ENCODE data around the gene NFAT5. TPM values are rescaled to one million over a fixed set of nuclear protein-coding genes. Genes with fewer than 3 reads are reported as not detected.
A peak's percentile ranks its signal among the peaks of the same experiment; 100 is the strongest.

Gene NFAT5
- total and polyA plus RNA-seq, 2 donors (not counting 3 experiments of a cell fraction or from before 2014, with no cell fraction given) = 17.2 to 49.5 TPM

DNA sequence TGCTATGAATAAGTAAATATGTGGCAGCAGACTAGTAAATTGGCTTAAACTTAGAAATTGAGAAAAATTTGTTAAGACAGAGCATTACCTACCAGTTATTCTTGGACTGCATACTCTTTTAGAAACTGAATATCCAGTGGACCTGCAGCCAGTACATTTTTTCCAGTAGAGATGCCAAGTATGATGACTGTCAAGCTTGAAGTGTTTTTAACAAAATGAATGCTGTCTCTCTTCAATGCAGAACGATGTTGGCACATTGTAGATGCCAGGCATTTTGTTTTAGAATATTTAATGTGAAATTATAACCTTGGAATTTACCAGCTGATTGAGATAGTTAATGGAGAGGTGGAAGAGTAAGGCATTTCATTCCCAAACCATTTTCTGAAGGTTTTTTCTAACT, 52.5 kb downstream of the NFAT5 start:
- POLR2A ChIA-PET = interaction anchor here (0.6 kb wide), 2 partner anchors 8 to 30 kb away, joined by 3 to 4 read pairs; no protein-coding TSS in a partner anchor
- peak; percentile 79 for DNase-seq (ENCODE audit: low read depth, low spot score)

More for the DNA sequence above, 52.5 kb downstream of the NFAT5 start:
- Histone ChIP-seq H3K36me3 (ENCODE audit: control insufficient read depth in 2 of 2, extremely low read depth in 1 of 2, insufficient read depth in 2 of 2, low read length in 2 of 2) (no peaks in the 10 kb centered on the region), H3K9ac (replicated peaks; ENCODE audit: extremely low read depth, insufficient read depth, low read length) (no peak overlapping the region), H3K9me1 (replicated peaks; ENCODE audit: control insufficient read depth, extremely low read depth, insufficient read depth, low read length) (peaks cover 4% of the 10 kb centered on the region), H4K20me1 (replicated peaks; ENCODE audit: control insufficient read depth, extremely low read depth, insufficient read depth, low read length) (no peaks in the 10 kb centered on the region), H3K4me3 (replicated peaks in 1 of 3; ENCODE audit: insufficient read depth in 1 of 3, low read depth in 1 of 3, low read length in 3 of 3) (no peak overlapping the region), H3K27ac (ENCODE audit: insufficient read depth, low read depth, low read length) (no peak overlapping the region), H3K9me3 (replicated peaks; ENCODE audit: control insufficient read depth, insufficient read depth, low read length) (no peaks in the 10 kb centered on the region), H3K27me3 (ENCODE audit: control insufficient read depth in 2 of 2, insufficient read depth in 2 of 2, low read length in 2 of 2) (no peaks in the 10 kb centered on the region), H3K4me2 (ENCODE audit: insufficient read depth, low read length) (no peak overlapping the region), H3K79me2 (ENCODE audit: control insufficient read depth, insufficient read depth, low read length) (peaks cover 62% of the 10 kb centered on the region), H3K4me1 (ENCODE audit: control insufficient read depth, extremely low read depth, insufficient read depth, low read length) (peaks cover 23% of the 10 kb centered on the region), H2AFZ (ENCODE audit: low read depth, low read length) (no peak overlapping the region)
- CTCF ChIA-PET = interaction anchor here (0.7 to 2.3 kb wide), 6 partner anchors 23 to 222 kb away, joined by 3 to 13 read pairs (median 3); no protein-coding TSS in a partner anchor
- BruUV-seq (replicated peaks) = no TSS peak
- intact Hi-C loops (cut with micrococcal nuclease) (loop anchor here (5.0 kb wide), 1 partner anchor 221 kb away; no protein-coding TSS in a partner anchor), dilution Hi-C loops (cut with MboI; ENCODE audit: extremely low pct_ligation_motif_present, low sequenced_read_pairs) (no loop called here)
- TF ChIP-seq, protein P1, sequence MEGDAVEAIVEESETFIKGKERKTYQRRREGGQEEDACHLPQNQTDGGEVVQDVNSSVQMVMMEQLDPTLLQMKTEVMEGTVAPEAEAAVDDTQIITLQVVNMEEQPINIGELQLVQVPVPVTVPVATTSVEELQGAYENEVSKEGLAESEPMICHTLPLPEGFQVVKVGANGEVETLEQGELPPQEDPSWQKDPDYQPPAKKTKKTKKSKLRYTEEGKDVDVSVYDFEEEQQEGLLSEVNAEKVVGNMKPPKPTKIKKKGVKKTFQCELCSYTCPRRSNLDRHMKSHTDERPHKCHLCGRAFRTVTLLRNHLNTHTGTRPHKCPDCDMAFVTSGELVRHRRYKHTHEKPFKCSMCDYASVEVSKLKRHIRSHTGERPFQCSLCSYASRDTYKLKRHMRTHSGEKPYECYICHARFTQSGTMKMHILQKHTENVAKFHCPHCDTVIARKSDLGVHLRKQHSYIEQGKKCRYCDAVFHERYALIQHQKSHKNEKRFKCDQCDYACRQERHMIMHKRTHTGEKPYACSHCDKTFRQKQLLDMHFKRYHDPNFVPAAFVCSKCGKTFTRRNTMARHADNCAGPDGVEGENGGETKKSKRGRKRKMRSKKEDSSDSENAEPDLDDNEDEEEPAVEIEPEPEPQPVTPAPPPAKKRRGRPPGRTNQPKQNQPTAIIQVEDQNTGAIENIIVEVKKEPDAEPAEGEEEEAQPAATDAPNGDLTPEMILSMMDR (IDR thresholded peaks at IDR 0.05; ENCODE audit: extremely low read depth in 1 of 2, insufficient read depth in 1 of 2, low read depth in 1 of 2, low read length in 2 of 2) = no peak
- TF ChIP-seq JUN (IDR thresholded peaks at IDR 0.05; ENCODE audit: borderline replicate concordance, insufficient read depth, insufficient read length, low read depth) (no peak), GATA2 (IDR thresholded peaks at IDR 0.05; ENCODE audit: insufficient read depth, insufficient read length, low read depth, low read length) (no peak), POLR2AphosphoS5 (IDR thresholded peaks at IDR 0.05; ENCODE audit: insufficient read depth, low read depth, low read length) (no peak), MYC (IDR thresholded peaks at IDR 0.05; ENCODE audit: low read depth, low read length) (no peak), FOS (IDR thresholded peaks at IDR 0.05; ENCODE audit: borderline replicate concordance, insufficient read depth, low read length) (no peak), POLR2A (IDR thresholded peaks at IDR 0.05; ENCODE audit: low read depth, low read length) (no peak), EZH2 (IDR thresholded peaks at IDR 0.05; ENCODE audit: borderline replicate concordance, low read depth, low read length, severe bottlenecking) (no peak)
- TF ChIP-seq, protein P2, sequence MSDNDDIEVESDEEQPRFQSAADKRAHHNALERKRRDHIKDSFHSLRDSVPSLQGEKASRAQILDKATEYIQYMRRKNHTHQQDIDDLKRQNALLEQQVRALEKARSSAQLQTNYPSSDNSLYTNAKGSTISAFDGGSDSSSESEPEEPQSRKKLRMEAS (IDR thresholded peaks at IDR 0.05; ENCODE audit: insufficient read depth, insufficient read length) = no peak
- no peak for FAIRE-seq

All from endothelial cell of umbilical vein (primary cell).